ENCODE measurements around the gene GRM4. TPM values are rescaled to one million over a fixed set of nuclear protein-coding genes. Genes with fewer than 3 reads are reported as not detected.

GRM4 gene
- total RNA-seq, 1 experiment from 2014 or later: not detected

DNA sequence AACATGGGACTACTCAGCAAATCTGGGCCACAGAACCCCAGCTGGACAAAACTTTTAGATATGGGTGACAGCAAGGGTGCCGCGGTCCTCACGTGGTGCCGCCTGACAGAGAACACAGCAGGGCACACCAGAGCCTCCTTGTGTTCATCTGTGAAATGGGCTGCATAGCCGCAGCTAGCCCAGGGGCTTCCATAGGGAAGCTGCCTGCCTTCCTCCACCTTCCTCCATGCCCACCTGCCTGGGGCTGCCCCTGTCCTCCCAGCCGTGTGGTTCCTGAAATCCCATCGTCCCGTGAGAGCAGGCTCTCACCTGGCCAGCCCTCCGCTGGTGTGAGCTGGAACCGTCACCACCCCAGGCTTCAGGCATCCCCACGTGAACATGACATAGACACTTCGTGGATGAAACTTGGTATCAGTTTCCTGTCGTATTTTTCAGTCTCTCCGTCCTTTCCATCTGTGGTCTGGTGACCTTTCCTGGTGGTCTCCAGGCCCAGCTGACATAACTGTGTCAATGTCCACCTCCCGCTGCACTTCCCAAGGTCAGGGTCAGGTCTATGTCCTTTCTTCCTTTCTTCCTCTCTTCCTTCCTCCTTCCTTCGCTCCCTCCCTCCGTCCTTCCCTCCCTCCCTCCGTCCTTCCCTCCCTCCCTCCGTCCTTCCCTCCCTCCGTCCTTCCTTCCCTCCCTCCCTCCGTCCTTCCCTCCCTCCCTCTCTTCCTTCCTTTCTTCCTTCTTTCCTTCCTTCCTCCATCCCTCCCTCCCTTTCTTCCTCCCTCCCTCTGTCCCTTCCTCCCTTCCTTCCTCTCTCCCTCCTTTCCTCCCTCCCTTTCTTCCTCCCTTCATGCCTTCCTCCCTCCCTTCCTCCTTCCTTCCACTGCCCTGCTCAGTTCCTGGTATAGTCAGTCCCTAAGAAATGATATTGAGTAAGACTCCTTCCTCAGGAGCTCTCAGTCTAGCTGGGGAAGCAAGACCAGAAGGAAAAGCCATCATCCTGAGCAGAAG is 78.8 kb downstream of the GRM4 start:
- DNase-seq: no peak
- Histone ChIP-seq H3K9me2 (ENCODE audit: insufficient read depth) (no peaks in the 10 kb centered on the region), H3K4me3 (no peak overlapping the region), H3K4me1 (replicated peaks; ENCODE audit: insufficient read depth) (no peaks in the 10 kb centered on the region), H2AFZ (no peak overlapping the region), H3K4me2 (no peak overlapping the region), H3K79me2 (ENCODE audit: low read depth) (no peaks in the 10 kb centered on the region), H3K9me3 (ENCODE audit: insufficient read depth, low read depth) (0 out of 2 replicates have a peak, but pooled peaks cover 5% of the 10 kb centered on the region), H4K20me1 (ENCODE audit: insufficient read depth) (peaks cover 5% of the 10 kb centered on the region; the same call in 1 of the 2 replicates), H3K36me3 (ENCODE audit: low read depth) (no peaks in the 10 kb centered on the region), H3K27me3 (ENCODE audit: insufficient read depth, low read depth) (peaks cover 66% of the 10 kb centered on the region), H3F3A (ENCODE audit: insufficient read depth, low read depth) (no peaks in the 10 kb centered on the region), H3K27ac (no peak overlapping the region)
- TF ChIP-seq, protein P1, sequence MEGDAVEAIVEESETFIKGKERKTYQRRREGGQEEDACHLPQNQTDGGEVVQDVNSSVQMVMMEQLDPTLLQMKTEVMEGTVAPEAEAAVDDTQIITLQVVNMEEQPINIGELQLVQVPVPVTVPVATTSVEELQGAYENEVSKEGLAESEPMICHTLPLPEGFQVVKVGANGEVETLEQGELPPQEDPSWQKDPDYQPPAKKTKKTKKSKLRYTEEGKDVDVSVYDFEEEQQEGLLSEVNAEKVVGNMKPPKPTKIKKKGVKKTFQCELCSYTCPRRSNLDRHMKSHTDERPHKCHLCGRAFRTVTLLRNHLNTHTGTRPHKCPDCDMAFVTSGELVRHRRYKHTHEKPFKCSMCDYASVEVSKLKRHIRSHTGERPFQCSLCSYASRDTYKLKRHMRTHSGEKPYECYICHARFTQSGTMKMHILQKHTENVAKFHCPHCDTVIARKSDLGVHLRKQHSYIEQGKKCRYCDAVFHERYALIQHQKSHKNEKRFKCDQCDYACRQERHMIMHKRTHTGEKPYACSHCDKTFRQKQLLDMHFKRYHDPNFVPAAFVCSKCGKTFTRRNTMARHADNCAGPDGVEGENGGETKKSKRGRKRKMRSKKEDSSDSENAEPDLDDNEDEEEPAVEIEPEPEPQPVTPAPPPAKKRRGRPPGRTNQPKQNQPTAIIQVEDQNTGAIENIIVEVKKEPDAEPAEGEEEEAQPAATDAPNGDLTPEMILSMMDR (conservative IDR thresholded peaks at IDR 0.05): no peak
- TF ChIP-seq EZH2 (IDR thresholded peaks at IDR 0.05; ENCODE audit: low read depth): no peak
- intact Hi-C loops (cut with micrococcal nuclease; ENCODE audit: unreplicated experiment): no loop called here
- BruUV-seq (replicated peaks): no TSS peak
- CTCF ChIA-PET: no interaction called here
- POLR2A ChIA-PET (ENCODE audit: unreplicated experiment): no interaction called here

DNA sequence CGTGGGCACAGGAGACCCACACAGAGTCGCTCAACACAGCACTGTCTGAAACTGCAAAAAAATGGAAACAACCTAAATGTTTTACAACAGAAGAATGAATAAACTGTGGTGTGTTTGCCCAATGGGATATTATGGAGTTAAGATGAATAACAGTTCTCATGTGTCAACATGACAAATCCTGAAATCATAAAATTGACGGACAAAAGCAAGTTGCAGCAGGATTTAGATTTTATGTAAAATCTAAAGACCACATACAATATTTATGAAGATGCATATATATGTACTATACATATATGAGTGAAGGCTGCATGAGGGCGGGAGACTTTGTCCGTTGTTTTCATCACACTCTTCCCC is 79.7 kb downstream of the GRM4 start:
- Histone ChIP-seq H4K20me1 (ENCODE audit: insufficient read depth) (peaks cover 5% of the 10 kb centered on the region; the same call in 1 of the 2 replicates), H3K9me3 (ENCODE audit: insufficient read depth, low read depth) (no peaks in the 10 kb centered on the region), H3K4me2 (no peak overlapping the region), H3K9me2 (ENCODE audit: insufficient read depth) (no peaks in the 10 kb centered on the region), H3K4me1 (replicated peaks; ENCODE audit: insufficient read depth) (no peaks in the 10 kb centered on the region), H3K27ac (no peak overlapping the region), H3K4me3 (no peak overlapping the region), H3K36me3 (ENCODE audit: low read depth) (no peaks in the 10 kb centered on the region), H3F3A (ENCODE audit: insufficient read depth, low read depth) (no peaks in the 10 kb centered on the region), H3K27me3 (ENCODE audit: insufficient read depth, low read depth) (peaks cover 75% of the 10 kb centered on the region), H3K79me2 (ENCODE audit: low read depth) (no peaks in the 10 kb centered on the region), H2AFZ (no peak overlapping the region)
- intact Hi-C loops (cut with micrococcal nuclease; ENCODE audit: unreplicated experiment): no loop called here
- ChIA-PET POLR2A (ENCODE audit: unreplicated experiment) (no interaction called here), CTCF (no interaction called here)
- BruUV-seq (replicated peaks): no TSS peak
- DNase-seq: no peak
- TF ChIP-seq, protein P1 (conservative IDR thresholded peaks at IDR 0.05): no peak
- no peak for TF ChIP-seq EZH2 (IDR thresholded peaks at IDR 0.05; ENCODE audit: low read depth)

DNA sequence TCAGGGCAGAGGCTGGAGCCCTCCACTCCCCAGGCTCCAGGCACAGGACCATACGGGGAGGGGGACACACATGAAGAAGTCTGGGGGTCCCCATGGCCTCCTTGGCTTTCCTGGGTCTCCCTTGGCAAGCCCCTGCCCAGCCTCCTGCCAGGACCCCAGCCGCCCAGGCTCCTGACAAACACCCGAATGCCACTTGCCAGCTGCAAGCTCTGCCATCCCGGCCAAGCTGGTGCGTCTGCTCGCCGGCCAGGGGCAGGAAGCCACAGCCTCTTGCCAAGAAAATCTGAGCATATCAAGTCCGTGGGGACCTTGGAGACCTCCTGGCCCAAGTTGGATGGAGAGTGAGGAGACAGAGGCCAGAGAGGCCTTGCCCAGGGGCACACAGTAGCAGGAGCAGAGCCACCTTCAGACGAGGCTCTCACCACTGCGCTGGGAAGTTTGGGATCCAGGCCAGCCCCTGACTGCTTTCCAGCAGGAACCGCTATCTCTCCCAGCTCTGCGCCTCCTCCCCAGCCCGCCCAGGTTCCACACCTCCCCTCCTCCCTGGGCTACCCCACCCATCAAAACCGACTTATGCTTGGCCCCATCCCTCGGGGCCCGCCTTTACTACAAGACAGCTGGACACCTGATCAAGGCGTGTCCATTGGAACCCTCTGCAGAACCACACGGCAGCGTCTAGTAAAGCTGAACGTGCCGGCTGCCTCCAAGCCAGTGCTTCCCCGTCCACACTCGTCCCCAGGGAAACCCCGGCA is 80.2 kb downstream of the GRM4 start:
- no peak overlapping the region for H2AFZ ChIP-seq
- no peak overlapping the region for H3K4me2 ChIP-seq
- intact Hi-C loops (cut with micrococcal nuclease; ENCODE audit: unreplicated experiment): no loop called here
- H3K4me3 ChIP-seq: no peak overlapping the region
- H3K27ac ChIP-seq: no peak overlapping the region
- TF ChIP-seq EZH2 (IDR thresholded peaks at IDR 0.05; ENCODE audit: low read depth): no peak
- TF ChIP-seq, protein P1 (conservative IDR thresholded peaks at IDR 0.05): no peak
- ChIA-PET POLR2A (ENCODE audit: unreplicated experiment) (no interaction called here), CTCF (no interaction called here)
- no peaks in the 10 kb centered on the region for H3K36me3 ChIP-seq (ENCODE audit: low read depth)
- no TSS peak for BruUV-seq (replicated peaks)
- H3K9me3 ChIP-seq (ENCODE audit: insufficient read depth, low read depth): no peaks in the 10 kb centered on the region
- peaks cover 81% of the 10 kb centered on the region for H3K27me3 ChIP-seq (ENCODE audit: insufficient read depth, low read depth)
- no peaks in the 10 kb centered on the region for H3K9me2 ChIP-seq (ENCODE audit: insufficient read depth)
- H4K20me1 ChIP-seq (ENCODE audit: insufficient read depth): peaks cover 5% of the 10 kb centered on the region; the same call in 1 of the 2 replicates
- no peaks in the 10 kb centered on the region for H3K79me2 ChIP-seq (ENCODE audit: low read depth)
- DNase-seq: no peak
- no peaks in the 10 kb centered on the region for H3F3A ChIP-seq (ENCODE audit: insufficient read depth, low read depth)
- no peaks in the 10 kb centered on the region for H3K4me1 ChIP-seq (replicated peaks; ENCODE audit: insufficient read depth)

All from PC-9 (cell line).